ENCODE data around the gene ZNF592.
A peak's percentile ranks its signal among the peaks of the same experiment; 100 is the strongest.

ZNF592 gene

GRCh38 chr15:84831028-84831427 is 82.6 kb downstream of the ZNF592 start:
- H3K4me1 ChIP-seq (ENCODE audit: control insufficient read depth, insufficient read depth, low read length) = peaks cover 71% of the 10 kb centered on the region
- H3K9me3 ChIP-seq (ENCODE audit: control insufficient read depth in 2 of 2, low read length in 2 of 2) = no peaks in the 10 kb centered on the region
- no peak overlapping the region for H3K9ac ChIP-seq (ENCODE audit: low read length in 2 of 2)
- peaks cover 0 to 13% of the 10 kb centered on the region in 2 donors for H3K36me3 ChIP-seq (ENCODE audit: control insufficient read depth in 2 of 2, insufficient read depth in 2 of 2, low read length in 2 of 2)
- no peak overlapping the region for H3K4me3 ChIP-seq (ENCODE audit: low read length in 2 of 2)
- H3K27me3 ChIP-seq (ENCODE audit: control insufficient read depth in 1 of 2, insufficient read depth in 2 of 2, low read length in 2 of 2) = no peaks in the 10 kb centered on the region
- H3K27ac ChIP-seq (ENCODE audit: low read length) = no peak overlapping the region

GRCh38 chr15:84831613-84832012 is 83.2 kb downstream of the ZNF592 start:
- H3K27me3 ChIP-seq (ENCODE audit: control insufficient read depth in 1 of 2, insufficient read depth in 2 of 2, low read length in 2 of 2) = no peaks in the 10 kb centered on the region
- no peak overlapping the region for H3K4me3 ChIP-seq (ENCODE audit: low read length in 2 of 2)
- H3K36me3 ChIP-seq (ENCODE audit: control insufficient read depth in 2 of 2, insufficient read depth in 2 of 2, low read length in 2 of 2) = peaks cover 2 to 13% of the 10 kb centered on the region in 2 donors
- no peak overlapping the region for H3K27ac ChIP-seq (ENCODE audit: low read length)
- peaks cover 72% of the 10 kb centered on the region for H3K4me1 ChIP-seq (ENCODE audit: control insufficient read depth, insufficient read depth, low read length)
- H3K9ac ChIP-seq (ENCODE audit: low read length in 2 of 2) = no peak overlapping the region
- H3K9me3 ChIP-seq (ENCODE audit: control insufficient read depth in 2 of 2, low read length in 2 of 2) = no peaks in the 10 kb centered on the region

GRCh38 chr15:84832448-84833040 is 84.2 kb downstream of the ZNF592 start:
- Histone ChIP-seq H3K4me3 (ENCODE audit: low read length in 2 of 2) (no peak overlapping the region), H3K27ac (ENCODE audit: low read length) (peak overlapping the region; percentile 31), H3K4me1 (ENCODE audit: control insufficient read depth, insufficient read depth, low read length) (peaks cover 68% of the 10 kb centered on the region), H3K9me3 (ENCODE audit: control insufficient read depth in 2 of 2, low read length in 2 of 2) (no peaks in the 10 kb centered on the region), H3K36me3 (ENCODE audit: control insufficient read depth in 2 of 2, insufficient read depth in 2 of 2, low read length in 2 of 2) (peaks cover 2 to 10% of the 10 kb centered on the region in 2 donors), H3K9ac (ENCODE audit: low read length in 2 of 2) (no peak overlapping the region), H3K27me3 (ENCODE audit: control insufficient read depth in 1 of 2, insufficient read depth in 2 of 2, low read length in 2 of 2) (no peaks in the 10 kb centered on the region)

- Histone ChIP-seq H3K4me1 (ENCODE audit: control insufficient read depth, insufficient read depth, low read length) (peaks cover 68% of the 10 kb centered on the region), H3K9ac (ENCODE audit: low read length in 2 of 2) (peak overlapping the region in 1 of 2 donors; percentile 5), H3K36me3 (ENCODE audit: control insufficient read depth in 2 of 2, insufficient read depth in 2 of 2, low read length in 2 of 2) (peaks cover 2 to 15% of the 10 kb centered on the region in 2 donors), H3K4me3 (ENCODE audit: low read length in 2 of 2) (peak overlapping the region in 1 of 2 donors; percentile 22), H3K9me3 (ENCODE audit: control insufficient read depth in 2 of 2, low read length in 2 of 2) (no peaks in the 10 kb centered on the region), H3K27ac (ENCODE audit: low read length) (peak overlapping the region; percentile 55), H3K27me3 (ENCODE audit: control insufficient read depth in 1 of 2, insufficient read depth in 2 of 2, low read length in 2 of 2) (no peaks in the 10 kb centered on the region)
Observed at GRCh38 chr15:84833447-84834228, 85.2 kb downstream of the ZNF592 start.

- H3K27me3 ChIP-seq (ENCODE audit: control insufficient read depth in 1 of 2, insufficient read depth in 2 of 2, low read length in 2 of 2) = no peaks in the 10 kb centered on the region
- peak overlapping the region; percentile 67 for H3K27ac ChIP-seq (ENCODE audit: low read length)
- H3K4me3 ChIP-seq (ENCODE audit: low read length in 2 of 2) = no peak overlapping the region
- no peak overlapping the region for H3K9ac ChIP-seq (ENCODE audit: low read length in 2 of 2)
- H3K4me1 ChIP-seq (ENCODE audit: control insufficient read depth, insufficient read depth, low read length) = peaks cover 74% of the 10 kb centered on the region
- H3K9me3 ChIP-seq (ENCODE audit: control insufficient read depth in 2 of 2, low read length in 2 of 2) = no peaks in the 10 kb centered on the region
- peaks cover 2 to 19% of the 10 kb centered on the region in 2 donors for H3K36me3 ChIP-seq (ENCODE audit: control insufficient read depth in 2 of 2, insufficient read depth in 2 of 2, low read length in 2 of 2)
Observed at GRCh38 chr15:84834229-84834955, 86.0 kb downstream of the ZNF592 start.

- H3K9ac ChIP-seq (ENCODE audit: low read length in 2 of 2) = no peak overlapping the region
- H3K4me3 ChIP-seq (ENCODE audit: low read length in 2 of 2) = no peak overlapping the region
- H3K27ac ChIP-seq (ENCODE audit: low read length) = peak overlapping the region; percentile 67
- H3K36me3 ChIP-seq (ENCODE audit: control insufficient read depth in 2 of 2, insufficient read depth in 2 of 2, low read length in 2 of 2) = peaks cover 2 to 19% of the 10 kb centered on the region in 2 donors
- no peaks in the 10 kb centered on the region for H3K27me3 ChIP-seq (ENCODE audit: control insufficient read depth in 1 of 2, insufficient read depth in 2 of 2, low read length in 2 of 2)
- H3K4me1 ChIP-seq (ENCODE audit: control insufficient read depth, insufficient read depth, low read length) = peaks cover 78% of the 10 kb centered on the region
- H3K9me3 ChIP-seq (ENCODE audit: control insufficient read depth in 2 of 2, low read length in 2 of 2) = no peaks in the 10 kb centered on the region
Observed at GRCh38 chr15:84834969-84835368, 86.6 kb downstream of the ZNF592 start.

- no peak overlapping the region for H3K4me3 ChIP-seq (ENCODE audit: low read length in 2 of 2)
- peak overlapping the region in 1 of 2 donors; percentile 29 for H3K9ac ChIP-seq (ENCODE audit: low read length in 2 of 2)
- H3K9me3 ChIP-seq (ENCODE audit: control insufficient read depth in 2 of 2, low read length in 2 of 2) = no peaks in the 10 kb centered on the region
- peak overlapping the region; percentile 67 for H3K27ac ChIP-seq (ENCODE audit: low read length)
- H3K36me3 ChIP-seq (ENCODE audit: control insufficient read depth in 2 of 2, insufficient read depth in 2 of 2, low read length in 2 of 2) = peaks cover 2 to 19% of the 10 kb centered on the region in 2 donors
- H3K27me3 ChIP-seq (ENCODE audit: control insufficient read depth in 1 of 2, insufficient read depth in 2 of 2, low read length in 2 of 2) = no peaks in the 10 kb centered on the region
- peaks cover 87% of the 10 kb centered on the region for H3K4me1 ChIP-seq (ENCODE audit: control insufficient read depth, insufficient read depth, low read length)
Observed at GRCh38 chr15:84835661-84836337, 87.4 kb downstream of the ZNF592 start.

- Histone ChIP-seq H3K4me3 (ENCODE audit: low read length in 2 of 2) (no peak overlapping the region), H3K9me3 (ENCODE audit: control insufficient read depth in 2 of 2, low read length in 2 of 2) (no peaks in the 10 kb centered on the region), H3K4me1 (ENCODE audit: control insufficient read depth, insufficient read depth, low read length) (peaks cover 88% of the 10 kb centered on the region), H3K36me3 (ENCODE audit: control insufficient read depth in 2 of 2, insufficient read depth in 2 of 2, low read length in 2 of 2) (peaks cover 2 to 19% of the 10 kb centered on the region in 2 donors), H3K27me3 (ENCODE audit: control insufficient read depth in 1 of 2, insufficient read depth in 2 of 2, low read length in 2 of 2) (no peaks in the 10 kb centered on the region), H3K9ac (ENCODE audit: low read length in 2 of 2) (no peak overlapping the region), H3K27ac (ENCODE audit: low read length) (peak overlapping the region; percentile 67)
Observed at GRCh38 chr15:84836844-84837243, 88.5 kb downstream of the ZNF592 start.

- no peak overlapping the region for H3K4me3 ChIP-seq (ENCODE audit: low read length in 2 of 2)
- H3K9me3 ChIP-seq (ENCODE audit: control insufficient read depth in 2 of 2, low read length in 2 of 2) = no peaks in the 10 kb centered on the region
- H3K27ac ChIP-seq (ENCODE audit: low read length) = peak overlapping the region; percentile 91
- peaks cover 70% of the 10 kb centered on the region for H3K4me1 ChIP-seq (ENCODE audit: control insufficient read depth, insufficient read depth, low read length)
- no peaks in the 10 kb centered on the region for H3K27me3 ChIP-seq (ENCODE audit: control insufficient read depth in 1 of 2, insufficient read depth in 2 of 2, low read length in 2 of 2)
- no peak overlapping the region for H3K9ac ChIP-seq (ENCODE audit: low read length in 2 of 2)
- H3K36me3 ChIP-seq (ENCODE audit: control insufficient read depth in 2 of 2, insufficient read depth in 2 of 2, low read length in 2 of 2) = peaks cover 2 to 13% of the 10 kb centered on the region in 2 donors
Observed at GRCh38 chr15:84839714-84840113, 91.3 kb downstream of the ZNF592 start.

GRCh38 chr15:84840255-84840654 is 91.9 kb downstream of the ZNF592 start:
- Histone ChIP-seq H3K27ac (ENCODE audit: low read length) (peak overlapping the region; percentile 91), H3K4me1 (ENCODE audit: control insufficient read depth, insufficient read depth, low read length) (peaks cover 65% of the 10 kb centered on the region), H3K27me3 (ENCODE audit: control insufficient read depth in 1 of 2, insufficient read depth in 2 of 2, low read length in 2 of 2) (no peaks in the 10 kb centered on the region), H3K9me3 (ENCODE audit: control insufficient read depth in 2 of 2, low read length in 2 of 2) (no peaks in the 10 kb centered on the region), H3K9ac (ENCODE audit: low read length in 2 of 2) (no peak overlapping the region), H3K36me3 (ENCODE audit: control insufficient read depth in 2 of 2, insufficient read depth in 2 of 2, low read length in 2 of 2) (peaks cover 2 to 13% of the 10 kb centered on the region in 2 donors), H3K4me3 (ENCODE audit: low read length in 2 of 2) (peak overlapping the region in 1 of 2 donors; percentile 49)
